WTC11 (cell line): ENCODE measurements around the gene NAPSA. TPM values are rescaled to one million over a fixed set of nuclear protein-coding genes. Genes with fewer than 3 reads are reported as not detected.

Experiments
- ATAC-seq: fragments of 200-7000 bp; cut with Tn5 transposase; 2 replicates; pipeline ENCODE4 v1.10.0; 2021; ENCODE audit warnings: mild to moderate bottlenecking, moderate library complexity
- CTCF ChIA-PET: fragments of 300-600 bp; sonication (Branson Sonifier 250); formaldehyde crosslinking; loops from one replicate; lab custom pipeline; 2021; ENCODE audit warnings: antibody characterized with exemption; lab: Charles Lee
- POLR2A ChIA-PET: fragments of 350-600 bp; sonication (Branson Sonifier 250); formaldehyde crosslinking; loops from one replicate; lab custom pipeline; 2021; ENCODE audit warnings: antibody characterized with exemption; lab: Charles Lee
- DNase-seq: peaks from one replicate; pipeline ENCODE4 v3.0.0; 2021; ENCODE audit warnings: low spot score
- H3K27ac Mint-ChIP-seq: 2 replicates; pipeline ENCODE4 v1.8.0; 2021; ENCODE audit warnings: mixed read lengths
- H3K27me3 Mint-ChIP-seq: 2 replicates; pipeline ENCODE4 v1.8.0; 2021; ENCODE audit warnings: low read depth, mild to moderate bottlenecking, moderate library complexity, mixed read lengths
- H3K36me3 Mint-ChIP-seq: 2 replicates; pipeline ENCODE4 v1.8.0; 2021; ENCODE audit warnings: mixed read lengths
- H3K4me1 Mint-ChIP-seq: 2 replicates; pipeline ENCODE4 v1.8.0; 2022; ENCODE audit warnings: mixed read lengths
- H3K4me3 Mint-ChIP-seq: 2 replicates; pipeline ENCODE4 v1.8.0; 2021; ENCODE audit warnings: mild to moderate bottlenecking, moderate library complexity, mixed read lengths
- H3K9me3 Mint-ChIP-seq: 2 replicates; pipeline ENCODE4 v1.8.0; 2021; ENCODE audit warnings: mixed read lengths
- AFF4 ChIP-seq: sonication (generic); formaldehyde crosslinking; IDR thresholded peaks from 2 replicates; pipeline ENCODE4 v1.8.1; 2023; ENCODE audit warnings: mild to moderate bottlenecking, missing genetic modification reagents, borderline replicate concordance
- CDX4 ChIP-seq: fragments of 250-450 bp; sonication (Bioruptor Pico); IDR thresholded peaks from 2 replicates; pipeline ENCODE4 v1.9.0; 2021; ENCODE audit warnings: moderate library complexity, mild to moderate bottlenecking, inconsistent platforms, borderline replicate concordance
- CREB1 ChIP-seq: sonication (generic); formaldehyde crosslinking; IDR thresholded peaks from 2 replicates; pipeline ENCODE4 v1.8.0; 2023; ENCODE audit warnings: mild to moderate bottlenecking, missing genetic modification reagents
- EMX1 ChIP-seq: fragments of 250-450 bp; sonication (Bioruptor Pico); IDR thresholded peaks from 2 replicates; pipeline ENCODE4 v1.8.0; 2021; ENCODE audit warnings: mild to moderate bottlenecking
- GRHL2 ChIP-seq: fragments of 250-450 bp; sonication (Bioruptor Pico); IDR thresholded peaks from 2 replicates; pipeline ENCODE4 v1.8.0; 2022; ENCODE audit warnings: mild to moderate bottlenecking, moderate library complexity; ENCODE audit not compliant: insufficient replicate concordance, severe bottlenecking
- IRF2 ChIP-seq: sonication (generic); formaldehyde crosslinking; IDR thresholded peaks from 2 replicates; pipeline ENCODE4 v1.8.0; 2022; ENCODE audit warnings: low read depth, missing genetic modification reagents, borderline replicate concordance
- MAX ChIP-seq: sonication (generic); formaldehyde crosslinking; IDR thresholded peaks from 2 replicates; pipeline ENCODE4 v1.8.0; 2022; ENCODE audit warnings: mild to moderate bottlenecking, missing genetic modification reagents
- MXD4 ChIP-seq: fragments of 250-450 bp; sonication (Bioruptor Pico); IDR thresholded peaks from 2 replicates; pipeline ENCODE4 v1.8.0; 2021; ENCODE audit warnings: mild to moderate bottlenecking, moderate library complexity, borderline replicate concordance
- NR1H2 ChIP-seq: sonication (generic); formaldehyde crosslinking; IDR thresholded peaks from 2 replicates; pipeline ENCODE4 v1.9.0; 2021; ENCODE audit warnings: mild to moderate bottlenecking, moderate library complexity, missing genetic modification reagents
- PRDM15 ChIP-seq: sonication (generic); formaldehyde crosslinking; IDR thresholded peaks from 2 replicates; pipeline ENCODE4 v1.8.0; 2022; ENCODE audit warnings: missing genetic modification reagents
- TCF7 ChIP-seq: sonication (generic); formaldehyde crosslinking; IDR thresholded peaks from 2 replicates; pipeline ENCODE4 v1.8.0; 2022; ENCODE audit warnings: mild to moderate bottlenecking, low read depth, missing genetic modification reagents, moderate library complexity
- TP53 ChIP-seq: sonication (generic); formaldehyde crosslinking; IDR thresholded peaks from 2 replicates; pipeline ENCODE4 v1.8.1; 2023; ENCODE audit warnings: mild to moderate bottlenecking, missing genetic modification reagents
- ZBTB43 ChIP-seq: sonication (generic); formaldehyde crosslinking; IDR thresholded peaks from 2 replicates; pipeline ENCODE4 v1.8.1; 2023; ENCODE audit warnings: mild to moderate bottlenecking, missing genetic modification reagents
- ZMAT4 ChIP-seq: fragments of 250-450 bp; sonication (Bioruptor Pico); IDR thresholded peaks from 2 replicates; pipeline ENCODE4 v1.9.0; 2021; ENCODE audit warnings: mild to moderate bottlenecking
- ZNF121 ChIP-seq: sonication (generic); formaldehyde crosslinking; IDR thresholded peaks from 2 replicates; pipeline ENCODE4 v1.8.0; 2023; ENCODE audit warnings: missing genetic modification reagents
- ZNF219 ChIP-seq: sonication (generic); formaldehyde crosslinking; IDR thresholded peaks from 2 replicates; pipeline ENCODE4 v1.8.0; 2023; ENCODE audit warnings: missing genetic modification reagents, mild to moderate bottlenecking, borderline replicate concordance
- total RNA-seq: library from RNA; stranded (reverse); gene quantifications from 3 replicates; pipeline ENCODE4 v1.2.3, GENCODE V29; 2021
- TF ChIP-seq, protein P1 (sequence below): sonication (generic); formaldehyde crosslinking; IDR thresholded peaks from 2 replicates; pipeline ENCODE4 v1.8.0; 2022; ENCODE audit warnings: mild to moderate bottlenecking, missing genetic modification reagents
- TF ChIP-seq, protein P2 (sequence below): fragments of 250-450 bp; sonication (Bioruptor Pico); IDR thresholded peaks from 2 replicates; pipeline ENCODE4 v2.1.2; 2022; ENCODE audit warnings: mild to moderate bottlenecking, moderate library complexity
- TF ChIP-seq, protein P3 (sequence below): sonication (generic); formaldehyde crosslinking; IDR thresholded peaks from 2 replicates; pipeline ENCODE4 v1.8.1; 2023; ENCODE audit warnings: mild to moderate bottlenecking, missing genetic modification reagents
- TF ChIP-seq, protein P4 (sequence below): sonication (generic); formaldehyde crosslinking; IDR thresholded peaks from 2 replicates; pipeline ENCODE4 v1.8.1; 2023; ENCODE audit warnings: mild to moderate bottlenecking, missing genetic modification reagents, moderate library complexity

Gene NAPSA
- total RNA-seq, 1 experiment from 2014 or later: 2.7 TPM

GRCh38 chr19:50398675-50399367, 33.4 kb upstream of the NAPSA start:
- Mint-ChIP-seq H3K9me3 (no peaks in the 10 kb centered on the region), H3K4me3 (no peak overlapping the region), H3K27me3 (no peaks in the 10 kb centered on the region), H3K36me3 (peaks cover 28% of the 10 kb centered on the region), H3K4me1 (no peaks in the 10 kb centered on the region), H3K27ac (no peak overlapping the region)
- ATAC-seq: no peak
- TF ChIP-seq NR1H2 (CRISPR knock-in tag) (no peak), PRDM15 (no peak), IRF2 (CRISPR knock-in tag) (no peak), TP53 (CRISPR knock-in tag) (no peak), MAX (CRISPR knock-in tag) (no peak), ZNF121 (CRISPR knock-in tag) (no peak), GRHL2 (CRISPR knock-in tag) (no peak), ZBTB43 (CRISPR knock-in tag) (no peak), TCF7 (no peak), ZNF219 (CRISPR knock-in tag) (no peak), CDX4 (CRISPR knock-in tag) (no peak), AFF4 (CRISPR knock-in tag) (no peak), ZMAT4 (CRISPR knock-in tag) (no peak), MXD4 (CRISPR knock-in tag) (no peak), EMX1 (no peak), CREB1 (CRISPR knock-in tag) (no peak)
- TF ChIP-seq, protein P1, sequence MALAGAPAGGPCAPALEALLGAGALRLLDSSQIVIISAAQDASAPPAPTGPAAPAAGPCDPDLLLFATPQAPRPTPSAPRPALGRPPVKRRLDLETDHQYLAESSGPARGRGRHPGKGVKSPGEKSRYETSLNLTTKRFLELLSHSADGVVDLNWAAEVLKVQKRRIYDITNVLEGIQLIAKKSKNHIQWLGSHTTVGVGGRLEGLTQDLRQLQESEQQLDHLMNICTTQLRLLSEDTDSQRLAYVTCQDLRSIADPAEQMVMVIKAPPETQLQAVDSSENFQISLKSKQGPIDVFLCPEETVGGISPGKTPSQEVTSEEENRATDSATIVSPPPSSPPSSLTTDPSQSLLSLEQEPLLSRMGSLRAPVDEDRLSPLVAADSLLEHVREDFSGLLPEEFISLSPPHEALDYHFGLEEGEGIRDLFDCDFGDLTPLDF (CRISPR knock-in tag): no peak
- TF ChIP-seq, protein P2, sequence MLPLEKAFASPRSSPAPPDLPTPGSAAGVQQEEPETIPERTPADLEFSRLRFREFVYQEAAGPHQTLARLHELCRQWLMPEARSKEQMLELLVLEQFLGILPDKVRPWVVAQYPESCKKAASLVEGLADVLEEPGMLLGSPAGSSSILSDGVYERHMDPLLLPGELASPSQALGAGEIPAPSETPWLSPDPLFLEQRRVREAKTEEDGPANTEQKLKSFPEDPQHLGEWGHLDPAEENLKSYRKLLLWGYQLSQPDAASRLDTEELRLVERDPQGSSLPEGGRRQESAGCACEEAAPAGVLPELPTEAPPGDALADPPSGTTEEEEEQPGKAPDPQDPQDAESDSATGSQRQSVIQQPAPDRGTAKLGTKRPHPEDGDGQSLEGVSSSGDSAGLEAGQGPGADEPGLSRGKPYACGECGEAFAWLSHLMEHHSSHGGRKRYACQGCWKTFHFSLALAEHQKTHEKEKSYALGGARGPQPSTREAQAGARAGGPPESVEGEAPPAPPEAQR (CRISPR knock-in tag): no peak
- TF ChIP-seq, protein P3, sequence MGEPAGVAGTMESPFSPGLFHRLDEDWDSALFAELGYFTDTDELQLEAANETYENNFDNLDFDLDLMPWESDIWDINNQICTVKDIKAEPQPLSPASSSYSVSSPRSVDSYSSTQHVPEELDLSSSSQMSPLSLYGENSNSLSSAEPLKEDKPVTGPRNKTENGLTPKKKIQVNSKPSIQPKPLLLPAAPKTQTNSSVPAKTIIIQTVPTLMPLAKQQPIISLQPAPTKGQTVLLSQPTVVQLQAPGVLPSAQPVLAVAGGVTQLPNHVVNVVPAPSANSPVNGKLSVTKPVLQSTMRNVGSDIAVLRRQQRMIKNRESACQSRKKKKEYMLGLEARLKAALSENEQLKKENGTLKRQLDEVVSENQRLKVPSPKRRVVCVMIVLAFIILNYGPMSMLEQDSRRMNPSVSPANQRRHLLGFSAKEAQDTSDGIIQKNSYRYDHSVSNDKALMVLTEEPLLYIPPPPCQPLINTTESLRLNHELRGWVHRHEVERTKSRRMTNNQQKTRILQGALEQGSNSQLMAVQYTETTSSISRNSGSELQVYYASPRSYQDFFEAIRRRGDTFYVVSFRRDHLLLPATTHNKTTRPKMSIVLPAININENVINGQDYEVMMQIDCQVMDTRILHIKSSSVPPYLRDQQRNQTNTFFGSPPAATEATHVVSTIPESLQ (CRISPR knock-in tag): no peak
- TF ChIP-seq, protein P4, sequence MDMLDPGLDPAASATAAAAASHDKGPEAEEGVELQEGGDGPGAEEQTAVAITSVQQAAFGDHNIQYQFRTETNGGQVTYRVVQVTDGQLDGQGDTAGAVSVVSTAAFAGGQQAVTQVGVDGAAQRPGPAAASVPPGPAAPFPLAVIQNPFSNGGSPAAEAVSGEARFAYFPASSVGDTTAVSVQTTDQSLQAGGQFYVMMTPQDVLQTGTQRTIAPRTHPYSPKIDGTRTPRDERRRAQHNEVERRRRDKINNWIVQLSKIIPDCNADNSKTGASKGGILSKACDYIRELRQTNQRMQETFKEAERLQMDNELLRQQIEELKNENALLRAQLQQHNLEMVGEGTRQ: no peak
- ChIA-PET POLR2A (interaction anchor here (0.6 kb wide), 2 partner anchors 39 to 98 kb away, joined by 3 read pairs; no protein-coding TSS in a partner anchor), CTCF (interaction anchor here (0.7 to 1.2 kb wide), 3 partner anchors 16 to 251 kb away, joined by 3 to 7 read pairs (median 3); no protein-coding TSS in a partner anchor)
- DNase-seq: no peak
